ENCODE data around the gene C14orf180. TPM values are rescaled to one million over a fixed set of nuclear protein-coding genes. Genes with fewer than 3 reads are reported as not detected.

Gene C14orf180
- total RNA-seq: 1 to 10 TPM; 1.1 to 5.1 TPM

GRCh38 chr14:104579507-104579906 is at the start of gene C14orf180:
Gene C14orf180, plus strand, starts transcription at chr14:104579764. Its CDS starts 6,667 bp downstream, at chr14:104586431.
- Histone ChIP-seq H3K4me1 (ENCODE audit: control insufficient read depth in 1 of 2, low read depth in 2 of 2) (peaks cover 39 to 70% of the 10 kb centered on the region in 2 donors), H3K36me3 (no peaks in the 10 kb centered on the region), H3K27me3 (replicated peaks; ENCODE audit: insufficient read depth) (no peaks in the 10 kb centered on the region), H3K4me3 (peak within 1 kb of the TSS; percentile 31), H3K9me3 (no peaks in the 10 kb centered on the region), H3K27ac (peak within 1 kb of the TSS in 1 of 2 donors; percentile 3)
- ATAC-seq (ENCODE audit: insufficient number of reproducible peaks, low FRiP score, low read depth): no peak
- no peak for TF ChIP-seq CTCF (IDR thresholded peaks at IDR 0.05)
- DNase-seq (ENCODE audit: low spot score): no peak

- no peak overlapping the region for H3K27ac ChIP-seq
- no peaks in the 10 kb centered on the region for H3K4me1 ChIP-seq (ENCODE audit: control insufficient read depth in 1 of 2, low read depth in 2 of 2)
- H3K27me3 ChIP-seq (replicated peaks; ENCODE audit: insufficient read depth): no peaks in the 10 kb centered on the region
- ATAC-seq (ENCODE audit: insufficient number of reproducible peaks, low FRiP score, low read depth) (no peak), DNase-seq (ENCODE audit: low spot score) (no peak)
- TF ChIP-seq CTCF (IDR thresholded peaks at IDR 0.05): no peak
- H3K36me3 ChIP-seq: no peaks in the 10 kb centered on the region
- H3K9me3 ChIP-seq: peaks cover 6% of the 10 kb centered on the region
- H3K4me3 ChIP-seq: no peak overlapping the region
Observed at GRCh38 chr14:104530646-104531045, 48.9 kb upstream of the C14orf180 start.

GRCh38 chr14:104531421-104532190 is 48.0 kb upstream of the C14orf180 start:
- no peak overlapping the region for H3K27ac ChIP-seq
- H3K4me1 ChIP-seq (ENCODE audit: control insufficient read depth in 1 of 2, low read depth in 2 of 2): no peaks in the 10 kb centered on the region
- no peaks in the 10 kb centered on the region for H3K27me3 ChIP-seq (replicated peaks; ENCODE audit: insufficient read depth)
- ATAC-seq (ENCODE audit: insufficient number of reproducible peaks, low FRiP score, low read depth): no peak
- DNase-seq (ENCODE audit: low spot score): no peak
- peaks cover 6% of the 10 kb centered on the region for H3K9me3 ChIP-seq
- no peak overlapping the region for H3K4me3 ChIP-seq
- no peak for TF ChIP-seq CTCF (IDR thresholded peaks at IDR 0.05)
- no peaks in the 10 kb centered on the region for H3K36me3 ChIP-seq

GRCh38 chr14:104532191-104532555 is 47.4 kb upstream of the C14orf180 start:
- ATAC-seq (ENCODE audit: insufficient number of reproducible peaks, low FRiP score, low read depth) (no peak), DNase-seq (ENCODE audit: low spot score) (no peak)
- H3K4me3 ChIP-seq: no peak overlapping the region
- TF ChIP-seq CTCF (IDR thresholded peaks at IDR 0.05): no peak
- H3K9me3 ChIP-seq: peaks cover 6% of the 10 kb centered on the region
- no peaks in the 10 kb centered on the region for H3K36me3 ChIP-seq
- H3K27me3 ChIP-seq (replicated peaks; ENCODE audit: insufficient read depth): no peaks in the 10 kb centered on the region
- H3K4me1 ChIP-seq (ENCODE audit: control insufficient read depth in 1 of 2, low read depth in 2 of 2): no peaks in the 10 kb centered on the region
- no peak overlapping the region for H3K27ac ChIP-seq

GRCh38 chr14:104534036-104534435 is 45.5 kb upstream of the C14orf180 start:
- H3K27ac ChIP-seq: no peak overlapping the region
- no peak for DNase-seq (ENCODE audit: low spot score)
- no peak overlapping the region for H3K4me3 ChIP-seq
- no peaks in the 10 kb centered on the region for H3K9me3 ChIP-seq
- H3K4me1 ChIP-seq (ENCODE audit: control insufficient read depth in 1 of 2, low read depth in 2 of 2): no peaks in the 10 kb centered on the region
- no peak for TF ChIP-seq CTCF (IDR thresholded peaks at IDR 0.05)
- H3K36me3 ChIP-seq: no peaks in the 10 kb centered on the region
- ATAC-seq (ENCODE audit: insufficient number of reproducible peaks, low FRiP score, low read depth): no peak
- no peaks in the 10 kb centered on the region for H3K27me3 ChIP-seq (replicated peaks; ENCODE audit: insufficient read depth)

All from thoracic aorta (tissue), 2 donors.